Neuronal stem cell (in vitro differentiated cells): Measurements from ENCODE around the gene RTRAF.

ENCODE experiments used
- DNase-seq: peaks from one replicate; pipeline ENCODE4 v3.0.0-alpha.2; 2013; ENCODE audit warnings: low spot score
- H2AFZ ChIP-seq: one replicate; pipeline ENCODE4 v1.6.1; 2013; ENCODE audit warnings: mild to moderate bottlenecking, low read length, inconsistent platforms
- H2AK5ac ChIP-seq: 2 replicates; pipeline ENCODE4 v1.6.1; 2013; ENCODE audit warnings: low read depth, mild to moderate bottlenecking, inconsistent platforms, low read length, moderate library complexity, mixed read lengths
- H2BK120ac ChIP-seq: 2 replicates; pipeline ENCODE4 v1.6.1; 2013; ENCODE audit warnings: low read depth, mild to moderate bottlenecking, inconsistent platforms, low read length, moderate library complexity, mixed read lengths
- H2BK12ac ChIP-seq: one replicate; pipeline ENCODE4 v1.6.1; 2013; ENCODE audit warnings: low read length, inconsistent platforms
- H2BK15ac ChIP-seq: 2 replicates; pipeline ENCODE4 v1.6.1; 2013; ENCODE audit warnings: mild to moderate bottlenecking, low read length, inconsistent platforms, mixed read lengths
- H2BK5ac ChIP-seq: one replicate; pipeline ENCODE4 v1.6.1; 2013; ENCODE audit warnings: inconsistent platforms, mild to moderate bottlenecking, low read length, moderate library complexity
- H3K14ac ChIP-seq: one replicate; pipeline ENCODE4 v1.6.1; 2013; ENCODE audit warnings: low read length, inconsistent platforms
- H3K18ac ChIP-seq: 2 replicates; pipeline ENCODE4 v1.6.1; 2013; ENCODE audit warnings: low read length, inconsistent platforms
- H3K23ac ChIP-seq: 2 replicates; pipeline ENCODE4 v1.6.1; 2013; ENCODE audit warnings: low read depth, mild to moderate bottlenecking, mixed read lengths, low read length, inconsistent platforms; ENCODE audit not compliant: poor library complexity
- H3K27ac ChIP-seq: replicated peaks from 3 replicates; pipeline ENCODE4 v1.5.1; 2013; ENCODE audit warnings: low read length, inconsistent platforms
- H3K27me3 ChIP-seq, 3 experiments: 2 replicates each; pipeline ENCODE4 v1.6.1; 2013; ENCODE audit warnings: low read length in 3 of 3, mild to moderate bottlenecking in 2 of 3, inconsistent platforms in 1 of 3, low read depth in 1 of 3, mixed read lengths in 1 of 3, moderate library complexity in 1 of 3; ENCODE audit not compliant: control insufficient read depth in 3 of 3, insufficient read depth in 3 of 3
- H3K36me3 ChIP-seq, 2 donors: replicated peaks in 1 of 2; 2 replicates each; pipeline ENCODE4 v1.6.1; 2013; ENCODE audit warnings: low read length in 2 of 2; ENCODE audit not compliant: control insufficient read depth in 2 of 2, insufficient read depth in 2 of 2
- H3K4ac ChIP-seq: 2 replicates; pipeline ENCODE4 v1.6.1; 2013; ENCODE audit warnings: inconsistent platforms, mild to moderate bottlenecking, low read length, moderate library complexity
- H3K4me1 ChIP-seq, 2 donors: 1 replicate in 1 of 2; 2 replicates in 1 of 2; pipeline ENCODE4 v1.6.1; 2013; ENCODE audit warnings: low read length in 2 of 2, low read depth in 1 of 2; ENCODE audit not compliant: control insufficient read depth in 2 of 2, insufficient read depth in 1 of 2
- H3K4me2 ChIP-seq: one replicate; pipeline ENCODE4 v1.6.1; 2013; ENCODE audit warnings: mild to moderate bottlenecking, low read length, inconsistent platforms; ENCODE audit not compliant: insufficient read depth, poor library complexity, severe bottlenecking
- H3K4me3 ChIP-seq, 2 donors: 2 replicates each; pipeline ENCODE4 v1.5.1; 2013; ENCODE audit warnings: low read length in 2 of 2, mild to moderate bottlenecking in 2 of 2, inconsistent platforms in 1 of 2, moderate library complexity in 1 of 2
- H3K79me1 ChIP-seq: one replicate; pipeline ENCODE4 v1.6.1; 2013; ENCODE audit warnings: low read depth, mild to moderate bottlenecking, inconsistent platforms, low read length, moderate library complexity
- H3K9ac ChIP-seq: one replicate; pipeline ENCODE4 v1.6.1; 2013; ENCODE audit warnings: mild to moderate bottlenecking, low read depth, low read length, inconsistent platforms; ENCODE audit not compliant: poor library complexity
- H3K9me3 ChIP-seq, 2 donors: replicated peaks in 1 of 2; 2 replicates each; pipeline versions ENCODE3 to v1.6.1; 2013; ENCODE audit warnings: low read length in 2 of 2, mild to moderate bottlenecking in 2 of 2, inconsistent platforms in 1 of 2, low read depth in 1 of 2, mixed read lengths in 1 of 2, moderate library complexity in 1 of 2; ENCODE audit not compliant: control insufficient read depth in 2 of 2, insufficient read depth in 1 of 2
- H4K8ac ChIP-seq: one replicate; pipeline ENCODE4 v1.6.1; 2013; ENCODE audit warnings: low read depth, mild to moderate bottlenecking, inconsistent platforms, low read length, moderate library complexity
- H4K91ac ChIP-seq: one replicate; pipeline ENCODE4 v1.6.1; 2013; ENCODE audit warnings: low read length, low read depth, mild to moderate bottlenecking, inconsistent platforms; ENCODE audit not compliant: poor library complexity
- WGBS, 2 donors: extraction: QIAGEN DNeasy Blood & Tissue Kit; methylation state at CpG; one replicate each; pipeline ENCODE4 v1.1.7; 2013; ENCODE audit warnings: missing lambda C conversion rate in 2 of 2, mixed read lengths in 1 of 2; ENCODE audit not compliant: insufficient read length in 2 of 2, insufficient replicate concordance in 1 of 2; ENCODE audit errors: extremely low coverage in 2 of 2; 5-methylcytosine and 5-hydroxymethylcytosine counted together

Gene RTRAF

GRCh38 chr14:51967521-51967920 lies 21.8 kb upstream of the RTRAF start:
- no peak overlapping the region for H3K4me3 ChIP-seq
- H3K36me3 ChIP-seq, result peaks cover 2 to 55% of the 10 kb centered on the region in 2 donors
- no peaks in the 10 kb centered on the region for H3K9me3 ChIP-seq
- H2BK15ac ChIP-seq, result no peak overlapping the region
- no peak overlapping the region for H3K27ac ChIP-seq
- DNase-seq, result no peak
- H2AFZ ChIP-seq, result no peak overlapping the region
- no peak overlapping the region for H3K4ac ChIP-seq
- no peak overlapping the region for H3K14ac ChIP-seq
- H3K18ac ChIP-seq, result no peak overlapping the region
- no peak overlapping the region for H2AK5ac ChIP-seq
- H3K27me3 ChIP-seq, result no peaks in the 10 kb centered on the region
- WGBS, 2 donors, result no CpG with 5 or more reads among the region's 2 CpGs
- H2BK5ac ChIP-seq, result no peak overlapping the region
- no peaks in the 10 kb centered on the region for H3K79me1 ChIP-seq
- H3K23ac ChIP-seq, result no peak overlapping the region
- no peak overlapping the region for H2BK12ac ChIP-seq
- H2BK120ac ChIP-seq, result no peak overlapping the region
- H4K91ac ChIP-seq, result no peak overlapping the region
- H3K4me1 ChIP-seq, result no peaks in the 10 kb centered on the region
- H3K9ac ChIP-seq, result no peak overlapping the region
- H3K4me2 ChIP-seq, result no peak overlapping the region
- no peak overlapping the region for H4K8ac ChIP-seq

DNA sequence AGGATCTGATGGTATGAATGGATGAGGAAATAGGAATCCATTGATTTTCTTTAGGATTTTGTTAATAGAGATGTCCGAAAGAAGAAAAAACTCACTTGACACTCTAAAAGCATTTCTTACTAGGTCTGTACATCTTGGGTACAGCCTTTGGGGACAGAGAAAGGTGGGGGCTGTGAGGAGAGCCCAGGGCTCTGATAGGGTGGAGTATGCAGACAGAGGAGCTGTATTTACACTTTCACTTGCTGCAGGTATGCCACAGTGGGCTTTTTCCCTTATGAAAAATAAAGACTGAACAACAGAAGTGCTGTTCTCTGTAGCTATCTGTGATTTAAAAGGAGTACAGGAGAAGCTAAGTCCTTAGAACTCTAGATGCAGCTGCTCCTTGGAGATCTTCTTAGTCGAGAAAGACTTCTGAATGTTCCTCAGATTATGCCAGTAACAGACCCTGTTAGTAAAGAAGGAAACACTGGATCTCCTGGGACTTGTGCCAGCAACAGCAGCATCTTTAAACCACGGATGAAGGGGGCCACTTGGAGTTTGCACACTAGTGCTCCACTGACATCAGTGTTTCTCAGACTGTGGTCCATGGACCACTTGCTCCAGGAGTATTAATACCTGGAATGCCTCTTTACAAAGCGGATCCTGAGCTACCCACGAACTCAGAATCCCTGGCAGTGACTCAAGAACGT lies 19.4 kb upstream of the RTRAF start:
- no peak overlapping the region for H3K4ac ChIP-seq
- H3K14ac ChIP-seq, result no peak overlapping the region
- no peaks in the 10 kb centered on the region for H3K4me1 ChIP-seq
- no peak overlapping the region for H4K8ac ChIP-seq
- H2BK5ac ChIP-seq, result no peak overlapping the region
- no peak overlapping the region for H3K23ac ChIP-seq
- H3K9me3 ChIP-seq, result no peaks in the 10 kb centered on the region
- no peak overlapping the region for H4K91ac ChIP-seq
- H2BK120ac ChIP-seq, result no peak overlapping the region
- no peak overlapping the region for H3K9ac ChIP-seq
- DNase-seq, result no peak
- H3K4me3 ChIP-seq, result no peak overlapping the region
- no peaks in the 10 kb centered on the region for H3K79me1 ChIP-seq
- WGBS, 2 donors, result no CpG with 5 or more reads among the region's 6 CpGs
- H2BK15ac ChIP-seq, result no peak overlapping the region
- H2AK5ac ChIP-seq, result no peak overlapping the region
- H2BK12ac ChIP-seq, result no peak overlapping the region
- H3K27ac ChIP-seq, result no peak overlapping the region
- H3K36me3 ChIP-seq, result peaks cover 2 to 35% of the 10 kb centered on the region in 2 donors
- H3K27me3 ChIP-seq, result no peaks in the 10 kb centered on the region
- H3K18ac ChIP-seq, result no peak overlapping the region
- H2AFZ ChIP-seq, result no peak overlapping the region
- no peak overlapping the region for H3K4me2 ChIP-seq

DNA sequence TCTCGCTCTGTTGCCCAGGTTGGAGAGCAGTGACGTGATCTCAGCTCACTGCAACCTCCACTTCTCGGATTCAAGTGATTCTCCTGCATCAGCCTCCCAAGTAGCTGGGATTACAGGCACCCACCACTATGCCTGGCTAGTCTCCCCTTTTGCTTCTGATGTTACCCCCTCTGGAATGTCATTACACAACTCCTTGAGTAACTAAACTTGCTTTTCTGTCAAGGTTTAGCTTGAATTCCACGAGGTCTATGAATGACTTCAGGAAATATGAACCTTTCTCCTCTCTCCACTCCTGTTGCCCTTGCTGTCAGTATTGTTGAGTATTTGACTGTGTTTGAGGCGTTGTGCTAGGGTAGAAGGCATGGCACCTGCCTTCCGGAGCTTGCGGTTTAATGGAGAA lies 16.8 kb upstream of the RTRAF start:
- Histone ChIP-seq H2BK120ac (no peak overlapping the region), H3K27me3 (no peaks in the 10 kb centered on the region), H3K4ac (no peak overlapping the region), H3K4me3 (no peak overlapping the region), H3K36me3 (peaks cover 0 to 22% of the 10 kb centered on the region in 2 donors), H3K4me1 (no peaks in the 10 kb centered on the region), H3K14ac (no peak overlapping the region), H4K8ac (no peak overlapping the region), H3K9ac (no peak overlapping the region), H3K9me3 (no peaks in the 10 kb centered on the region), H3K23ac (no peak overlapping the region), H3K18ac (no peak overlapping the region), H2BK5ac (no peak overlapping the region), H2AFZ (no peak overlapping the region), H4K91ac (no peak overlapping the region), H3K79me1 (no peaks in the 10 kb centered on the region), H2AK5ac (no peak overlapping the region), H3K4me2 (no peak overlapping the region), H2BK12ac (no peak overlapping the region), H2BK15ac (no peak overlapping the region), H3K27ac (no peak overlapping the region)
- WGBS, 2 donors, result no CpG with 5 or more reads among the region's 7 CpGs
- DNase-seq, result no peak

DNA sequence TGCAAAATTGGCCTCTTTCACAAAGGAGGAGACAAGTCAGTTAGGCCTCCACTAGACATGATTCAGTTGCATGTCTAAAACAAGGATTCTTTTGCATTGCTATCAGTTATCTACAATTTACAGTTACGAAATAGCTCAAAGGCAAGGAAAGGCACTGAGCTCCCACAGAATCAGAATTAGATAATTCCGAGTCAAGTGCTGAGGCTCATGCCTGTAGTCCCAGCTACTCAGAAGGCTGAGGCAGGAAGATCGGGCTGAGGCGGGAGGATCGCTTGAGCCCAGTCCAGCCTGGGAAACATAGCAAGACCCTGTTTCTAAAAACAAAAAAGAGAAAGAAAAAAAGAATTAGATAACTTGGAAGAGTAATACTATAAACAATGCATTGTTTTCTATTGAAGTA lies 12.3 kb upstream of the RTRAF start:
- Histone ChIP-seq H3K79me1 (no peaks in the 10 kb centered on the region), H2BK15ac (no peak overlapping the region), H3K4me1 (no peaks in the 10 kb centered on the region), H3K36me3 (no peaks in the 10 kb centered on the region), H3K23ac (no peak overlapping the region), H3K4me2 (no peak overlapping the region), H4K8ac (no peak overlapping the region), H2BK12ac (no peak overlapping the region), H2BK5ac (no peak overlapping the region), H3K9me3 (no peaks in the 10 kb centered on the region), H3K27ac (no peak overlapping the region), H3K14ac (no peak overlapping the region), H3K4ac (no peak overlapping the region), H4K91ac (no peak overlapping the region), H2AK5ac (no peak overlapping the region), H2BK120ac (no peak overlapping the region), H3K18ac (no peak overlapping the region), H2AFZ (no peak overlapping the region), H3K4me3 (no peak overlapping the region), H3K27me3 (no peaks in the 10 kb centered on the region), H3K9ac (no peak overlapping the region)
- no CpG with 5 or more reads among the region's 5 CpGs for WGBS, 2 donors
- no peak for DNase-seq
